Measurements from ENCODE around the gene BRWD1. TPM values are rescaled to one million over a fixed set of nuclear protein-coding genes. Genes with fewer than 3 reads are reported as not detected.

Gene BRWD1
- total and polyA plus RNA-seq, 2 of the 8 experiments (the other 6 are each of a cell fraction or from before 2014, with no cell fraction given): 9.3 to 45.2 TPM

DNA sequence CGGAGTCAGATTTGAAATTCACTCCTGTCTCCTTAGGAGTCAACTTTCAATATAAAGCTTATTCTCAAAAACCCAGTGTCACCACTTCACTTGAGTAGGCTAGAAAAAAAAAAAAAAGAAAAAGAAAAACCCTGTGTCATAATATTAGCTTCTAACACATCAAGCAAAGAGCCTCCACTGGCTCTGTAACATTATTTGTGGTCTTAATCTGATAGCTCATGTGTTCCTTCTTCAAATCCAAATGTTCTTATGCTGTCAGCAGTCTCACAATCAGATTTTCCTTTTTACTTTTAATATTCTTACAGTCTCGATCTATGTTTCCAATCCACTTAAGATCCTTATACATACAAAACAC, 104.1 kb downstream of the BRWD1 start:
- Histone ChIP-seq H3K4me1 (replicated peaks in 1 of 4; ENCODE audit: control insufficient read depth in 3 of 4, insufficient read depth in 4 of 4, low read length in 3 of 4) (no peaks in the 10 kb centered on the region), H2BK120ac (replicated peaks; ENCODE audit: low read depth, low read length) (no peak overlapping the region), H2AFZ (ENCODE audit: low read length) (no peak overlapping the region), H3K4me2 (ENCODE audit: insufficient read depth in 1 of 2, low read depth in 2 of 2, low read length in 2 of 2) (no peak overlapping the region), H3K18ac (ENCODE audit: extremely low read depth, low read length) (no peak overlapping the region), H3K79me1 (ENCODE audit: low read depth, low read length) (no peaks in the 10 kb centered on the region), H3K36me3 (ENCODE audit: control insufficient read depth in 2 of 4, insufficient read depth in 4 of 4, low read length in 3 of 4) (peaks cover 0 to 77% (median 17%) of the 10 kb centered on the region in 4 experiments; a peak in 7 of 8 replicates), H4K8ac (ENCODE audit: extremely low read depth, insufficient read depth, low read length) (no peak overlapping the region), H2BK20ac (ENCODE audit: low read length) (no peak overlapping the region), H4K91ac (replicated peaks; ENCODE audit: insufficient read length, low read length) (no peak overlapping the region), H3K56ac (replicated peaks; ENCODE audit: insufficient read length, low read depth, low read length) (no peak overlapping the region), H2BK12ac (ENCODE audit: low read depth, low read length) (no peak overlapping the region), H3K9me3 (ENCODE audit: insufficient read depth in 2 of 2, low read depth in 1 of 2, low read length in 1 of 2) (no peaks in the 10 kb centered on the region), H3K79me2 (ENCODE audit: control insufficient read depth in 1 of 2, insufficient read depth in 2 of 2, low read length in 2 of 2) (no peaks in the 10 kb centered on the region), H2BK15ac (ENCODE audit: low read length) (no peak overlapping the region), H4K20me1 (replicated peaks in 1 of 2; ENCODE audit: control insufficient read depth in 1 of 2, insufficient read depth in 2 of 2, low read length in 2 of 2) (no peaks in the 10 kb centered on the region), H3K23me2 (ENCODE audit: low read depth, low read length) (no peaks in the 10 kb centered on the region; the same call in 1 of the 2 replicates), H3K9ac (replicated peaks in 1 of 4; ENCODE audit: extremely low read depth in 1 of 4, low read depth in 3 of 4, low read length in 3 of 4) (no peak overlapping the region), H3K27me3 (replicated peaks in 1 of 4; ENCODE audit: control insufficient read depth in 3 of 4, extremely low read depth in 1 of 4, insufficient read depth in 3 of 4, low read length in 3 of 4) (no peaks in the 10 kb centered on the region), H2BK5ac (ENCODE audit: low read depth, low read length) (no peak overlapping the region), H3K4me3 (ENCODE audit: extremely low read depth in 1 of 4, insufficient read depth in 2 of 4, low read depth in 3 of 4, low read length in 4 of 4) (no peak overlapping the region), H3K4ac (replicated peaks; ENCODE audit: insufficient read length, low read depth, low read length) (no peak overlapping the region), H3K27ac (ENCODE audit: low read depth, low read length) (no peak overlapping the region), H4K5ac (ENCODE audit: insufficient read length, low read depth, low read length) (no peak overlapping the region), H3K23ac (ENCODE audit: insufficient read length) (no peak overlapping the region), H2AK5ac (ENCODE audit: low read depth, low read length) (no peak overlapping the region), H3K14ac (ENCODE audit: insufficient read length) (no peak overlapping the region)
- ChIA-PET POLR2A (ENCODE audit: partially characterized antibody) (no interaction called here), CTCF (ENCODE audit: partially characterized antibody) (interaction anchor here (0.8 kb wide), 1 partner anchor 9 kb away, joined by 4 read pairs; no protein-coding TSS in a partner anchor)
- DNase-seq (ENCODE audit: low read depth in 1 of 2, low spot score in 2 of 2): no peak
- no peak for FAIRE-seq
- WGBS, 2 experiments (ENCODE audit: extremely low coverage in 1 of 2, insufficient coverage in 1 of 2, insufficient read length in 1 of 2, insufficient replicate concordance in 2 of 2, low coverage in 1 of 2, low lambda C conversion rate in 2 of 2, missing lambda C conversion rate in 1 of 2): 92% methylated on average over 2 of the region's 2 CpGs; no CpG with 5 or more reads in 1 of the 2 experiments
- TF ChIP-seq GABPA (IDR thresholded peaks at IDR 0.05; ENCODE audit: borderline replicate concordance, insufficient read depth, low read length): no peak
- no peak for TF ChIP-seq PHF8 (conservative IDR thresholded peaks at IDR 0.05; ENCODE audit: low read depth, low read length)
- no peak for TF ChIP-seq ZNF274 (IDR thresholded peaks at IDR 0.05; ENCODE audit: borderline replicate concordance, extremely low read depth, low read length)
- TF ChIP-seq CBX8 (IDR thresholded peaks at IDR 0.05; ENCODE audit: borderline replicate concordance, low read depth, low read length): no peak
- TF ChIP-seq, protein P1, sequence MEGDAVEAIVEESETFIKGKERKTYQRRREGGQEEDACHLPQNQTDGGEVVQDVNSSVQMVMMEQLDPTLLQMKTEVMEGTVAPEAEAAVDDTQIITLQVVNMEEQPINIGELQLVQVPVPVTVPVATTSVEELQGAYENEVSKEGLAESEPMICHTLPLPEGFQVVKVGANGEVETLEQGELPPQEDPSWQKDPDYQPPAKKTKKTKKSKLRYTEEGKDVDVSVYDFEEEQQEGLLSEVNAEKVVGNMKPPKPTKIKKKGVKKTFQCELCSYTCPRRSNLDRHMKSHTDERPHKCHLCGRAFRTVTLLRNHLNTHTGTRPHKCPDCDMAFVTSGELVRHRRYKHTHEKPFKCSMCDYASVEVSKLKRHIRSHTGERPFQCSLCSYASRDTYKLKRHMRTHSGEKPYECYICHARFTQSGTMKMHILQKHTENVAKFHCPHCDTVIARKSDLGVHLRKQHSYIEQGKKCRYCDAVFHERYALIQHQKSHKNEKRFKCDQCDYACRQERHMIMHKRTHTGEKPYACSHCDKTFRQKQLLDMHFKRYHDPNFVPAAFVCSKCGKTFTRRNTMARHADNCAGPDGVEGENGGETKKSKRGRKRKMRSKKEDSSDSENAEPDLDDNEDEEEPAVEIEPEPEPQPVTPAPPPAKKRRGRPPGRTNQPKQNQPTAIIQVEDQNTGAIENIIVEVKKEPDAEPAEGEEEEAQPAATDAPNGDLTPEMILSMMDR (IDR thresholded peaks at IDR 0.05; ENCODE audit: control extremely low read depth in 1 of 3, insufficient read depth in 1 of 3, low read depth in 1 of 3, low read length in 3 of 3): no peak
- TF ChIP-seq, protein P2, sequence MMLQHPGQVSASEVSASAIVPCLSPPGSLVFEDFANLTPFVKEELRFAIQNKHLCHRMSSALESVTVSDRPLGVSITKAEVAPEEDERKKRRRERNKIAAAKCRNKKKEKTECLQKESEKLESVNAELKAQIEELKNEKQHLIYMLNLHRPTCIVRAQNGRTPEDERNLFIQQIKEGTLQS (IDR thresholded peaks at IDR 0.05; ENCODE audit: insufficient read depth, low read depth, low read length): no peak
- TF ChIP-seq EP300 (IDR thresholded peaks at IDR 0.05; ENCODE audit: borderline replicate concordance in 1 of 2, low read depth in 2 of 2, low read length in 2 of 2): no peak
- TF ChIP-seq POLR2AphosphoS5 (IDR thresholded peaks at IDR 0.05; ENCODE audit: low read depth, low read length): no peak
- TF ChIP-seq CTBP2 (IDR thresholded peaks at IDR 0.05; ENCODE audit: borderline replicate concordance, insufficient read depth, insufficient read length, low read length): no peak
- no peak for TF ChIP-seq NRF1 (IDR thresholded peaks at IDR 0.05; ENCODE audit: low read depth, low read length)

Measured in H1 (cell line).